ENCODE measurements around the gene UBA6.

The UBA6 gene

DNA sequence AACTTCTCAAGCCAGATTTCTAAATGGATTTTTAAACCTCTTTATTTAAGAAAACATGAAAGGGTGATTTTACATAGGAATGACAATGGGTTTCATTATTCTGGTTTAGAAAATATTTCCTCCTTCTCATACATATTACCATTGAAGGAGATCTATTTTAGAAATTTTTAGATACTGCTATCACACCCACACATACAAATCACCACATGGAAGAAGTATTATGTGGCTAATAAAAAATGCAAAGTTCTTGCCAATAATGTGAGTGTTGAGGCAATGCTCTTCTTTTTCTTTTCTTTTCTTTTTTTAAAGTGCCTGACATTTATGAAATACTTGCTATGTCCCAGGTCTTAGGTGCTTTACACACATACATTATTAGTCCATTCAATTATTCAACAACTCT lies 135.7 kb downstream of the UBA6 start:
- no peak overlapping the region for H3K4me3 Mint-ChIP-seq
- no peaks in the 10 kb centered on the region for H3K36me3 Mint-ChIP-seq (ENCODE audit: low read depth)
- H3K27me3 Mint-ChIP-seq = no peaks in the 10 kb centered on the region
- no peaks in the 10 kb centered on the region for H3K9me3 Mint-ChIP-seq
- DNase-seq = no peak
- no peak overlapping the region for H3K27ac Mint-ChIP-seq
- peaks cover 14% of the 10 kb centered on the region for H3K4me1 Mint-ChIP-seq (ENCODE audit: low read depth)
